B cell (primary cell): ENCODE results near the gene NME7. TPM values are rescaled to one million over a fixed set of nuclear protein-coding genes. Genes with fewer than 3 reads are reported as not detected.

Experiments used
- ATAC-seq: fragments of 200-7000 bp; cut with Tn5 transposase; one replicate; pipeline ENCODE4 v1.10.0; 2021; ENCODE audit warnings: low read depth, mild to moderate bottlenecking, moderate number of reproducible peaks, moderate library complexity
- CTCF ChIA-PET: fragments of 350-600 bp; sonication (Branson Sonifier 250); formaldehyde crosslinking; loops from one replicate; lab custom pipeline; 2021; ENCODE audit warnings: antibody characterized with exemption, inconsistent platforms; lab: Charles Lee
- POLR2A ChIA-PET: fragments of 350-600 bp; sonication (Branson Sonifier 250); formaldehyde crosslinking; loops from one replicate; lab custom pipeline; 2021; ENCODE audit warnings: antibody characterized with exemption; lab: Charles Lee
- DNase-seq: peaks from one replicate; pipeline ENCODE4 v3.0.0; 2013
- H2AFZ ChIP-seq: 2 replicates; pipeline ENCODE4 v1.6.1; 2012; ENCODE audit warnings: mild to moderate bottlenecking, low read depth, low read length; ENCODE audit not compliant: insufficient read depth, poor library complexity, severe bottlenecking
- H3K27ac ChIP-seq, 2 donors: 1 replicate in 1 of 2; 2 replicates in 1 of 2; pipeline ENCODE4 v1.5.1; 2012 to 2013; ENCODE audit warnings: low read length in 2 of 2, mild to moderate bottlenecking in 2 of 2, moderate library complexity in 1 of 2
- H3K27me3 ChIP-seq, 4 experiments: fragments of 200-600 bp in 1 of 4; sonication (generic) in 1 of 4; replicated peaks in 1 of 4; 1 replicate in 2 of 4; 2 replicates in 2 of 4; pipeline versions ENCODE4 v1.6.1 to v1.7.0; 2013 to 2016; ENCODE audit warnings: low read length in 3 of 4, mild to moderate bottlenecking in 2 of 4, mixed read lengths in 1 of 4, moderate library complexity in 1 of 4; ENCODE audit not compliant: insufficient read depth in 4 of 4, control insufficient read depth in 3 of 4; ENCODE audit errors: control extremely low read depth in 1 of 4
- H3K36me3 ChIP-seq, 2 experiments: replicated peaks in 1 of 2; 1 replicate in 1 of 2; 2 replicates in 1 of 2; pipeline versions ENCODE4 v1.6.1 to v1.7.1; 2013; ENCODE audit warnings: low read length in 1 of 2; ENCODE audit not compliant: insufficient read depth in 2 of 2, control insufficient read depth in 1 of 2; ENCODE audit errors: control extremely low read depth in 1 of 2, extremely low read depth in 1 of 2
- H3K4me1 ChIP-seq, 2 donors: fragments of 200-600 bp in 1 of 2; sonication (generic) in 1 of 2; 1 replicate in 1 of 2; 2 replicates in 1 of 2; pipeline versions ENCODE4 v1.5.1 to v1.6.1; 2013 to 2017; ENCODE audit warnings: low read length in 2 of 2; ENCODE audit not compliant: control insufficient read depth in 2 of 2, insufficient read depth in 2 of 2
- H3K4me2 ChIP-seq: replicated peaks from 2 replicates; pipeline ENCODE3; 2012; ENCODE audit warnings: mild to moderate bottlenecking, low read depth, low read length; ENCODE audit not compliant: poor library complexity, severe bottlenecking
- H3K4me3 ChIP-seq, 5 experiments: fragments of 200-600 bp in 1 of 5; sonication (generic) in 1 of 5; 1 replicate in 3 of 5; 2 replicates in 2 of 5; pipeline versions ENCODE4 v1.5.1 to v1.7.0; 2011 to 2016; ENCODE audit warnings: low read length in 4 of 5, mild to moderate bottlenecking in 4 of 5, low read depth in 2 of 5, control low read depth in 1 of 5, moderate library complexity in 1 of 5; ENCODE audit not compliant: insufficient read depth in 1 of 5; ENCODE audit errors: control extremely low read depth in 1 of 5, extremely low read depth in 1 of 5
- H3K79me2 ChIP-seq: fragments of 200-600 bp; sonication (generic); one replicate; pipeline ENCODE4 v1.6.0; 2016; ENCODE audit warnings: low read length; ENCODE audit not compliant: control insufficient read depth, insufficient read depth
- H3K9ac ChIP-seq: fragments of 200-600 bp; sonication (generic); 2 replicates; pipeline ENCODE4 v1.6.1; 2017; ENCODE audit warnings: mild to moderate bottlenecking, low read length, moderate library complexity
- H3K9me3 ChIP-seq, 3 donors: one replicate each; pipeline versions ENCODE4 v1.6.1 to v1.7.1; 2013; ENCODE audit warnings: low read length in 2 of 3; ENCODE audit not compliant: control insufficient read depth in 2 of 3, insufficient read depth in 1 of 3; ENCODE audit errors: control extremely low read depth in 1 of 3
- H4K20me1 ChIP-seq: 2 replicates; pipeline ENCODE4 v1.6.0; 2012; ENCODE audit warnings: mild to moderate bottlenecking, low read length; ENCODE audit not compliant: insufficient read depth, control insufficient read depth, poor library complexity, severe bottlenecking
- H3K27ac Mint-ChIP-seq: one replicate; pipeline ENCODE4 v1.8.0; 2021; ENCODE audit warnings: mixed read lengths
- H3K27me3 Mint-ChIP-seq: one replicate; pipeline ENCODE4 v1.8.0; 2021; ENCODE audit warnings: mixed read lengths
- H3K4me1 Mint-ChIP-seq: one replicate; pipeline ENCODE4 v1.8.0; 2021; ENCODE audit warnings: mixed read lengths
- H3K4me3 Mint-ChIP-seq: one replicate; pipeline ENCODE4 v1.8.0; 2021; ENCODE audit warnings: mixed read lengths
- H3K9me3 Mint-ChIP-seq: one replicate; pipeline ENCODE4 v1.8.0; 2022; ENCODE audit warnings: mixed read lengths; ENCODE audit not compliant: insufficient read depth
- CTCF ChIP-seq: fragments of 200-600 bp; IDR thresholded peaks from one replicate; pipeline ENCODE4 v1.8.0; 2022; ENCODE audit warnings: antibody characterized with exemption, mild to moderate bottlenecking
- EZH2 ChIP-seq: IDR thresholded peaks from 2 replicates; pipeline ENCODE4 v1.6.1; 2012; ENCODE audit warnings: borderline replicate concordance, low read depth, mild to moderate bottlenecking, moderate library complexity, low read length; ENCODE audit not compliant: insufficient read depth, poor library complexity, severe bottlenecking
- WGBS: methylation state at CpG from one replicate; pipeline ENCODE4 v1.1.5; 2013; ENCODE audit warnings: missing lambda C conversion rate; ENCODE audit not compliant: insufficient coverage; 5-methylcytosine and 5-hydroxymethylcytosine counted together
- intact Hi-C: fragments of 100-400 bp; cut with micrococcal nuclease; formaldehyde crosslinking; loops from one replicate; pipeline ENCODE4 v1.10.0; 2022
- polyA plus RNA-seq: library from polyadenylated mRNA; depleted of rRNA; stranded (reverse); fragments of >200 nt; gene quantifications from 2 replicates; pipeline ENCODE4 v1.2.3, GENCODE V29; 2012
- total RNA-seq, 2 donors: library from RNA; stranded (reverse); fragments of 120-200 nt in 1 of 2; gene quantifications; 1 replicate in 1 of 2; 2 replicates in 1 of 2; pipeline versions ENCODE4 v1.2.3 to v1.2.4, GENCODE V29; 2013 to 2022

Gene NME7
- total and polyA plus RNA-seq, 2 donors (not counting 1 experiment from before 2014, with no cell fraction given) = 3.3 to 14.3 TPM

- no peak overlapping the region for H3K4me2 ChIP-seq
- CTCF ChIA-PET = no interaction called here
- H3K9me3 Mint-ChIP-seq = peaks cover 14% of the 10 kb centered on the region
Observed at GRCh38 chr1:169263059-169263458, 104.5 kb downstream of the NME7 start.

DNA sequence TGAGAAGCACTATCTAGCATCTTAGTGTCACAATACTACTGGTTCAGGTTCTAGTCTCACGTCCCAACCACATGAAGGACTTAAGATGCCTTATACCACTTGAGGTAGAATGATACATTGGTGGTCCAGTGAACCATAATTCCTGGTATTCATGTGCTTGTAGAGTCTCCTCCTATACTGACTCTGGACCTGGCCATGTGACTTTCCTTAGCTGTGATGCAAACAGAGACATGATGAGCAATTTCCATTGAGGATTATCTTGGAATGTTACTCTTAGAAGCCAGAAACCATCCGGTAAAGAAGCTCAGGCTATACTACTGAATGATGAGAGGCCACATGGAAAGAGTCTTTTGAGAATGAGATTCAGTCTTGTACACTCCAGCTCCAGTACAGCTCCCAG is 105.7 kb downstream of the NME7 start:
- H4K20me1 ChIP-seq = no peaks in the 10 kb centered on the region

More at GRCh38 chr1:169263059-169263458, 104.5 kb downstream of the NME7 start:
- DNase-seq = no peak
- H3K4me1 ChIP-seq = no peaks in the 10 kb centered on the region
- no peak for ATAC-seq
- H3K36me3 ChIP-seq = peaks cover 0 to 2% of the 10 kb centered on the region in 2 experiments
- no peak overlapping the region for H3K27ac ChIP-seq
- no peaks in the 10 kb centered on the region for H3K27me3 ChIP-seq
- peaks cover 0 to 7% (median 3%) of the 10 kb centered on the region in 3 donors for H3K9me3 ChIP-seq
- POLR2A ChIA-PET = no interaction called here
- TF ChIP-seq CTCF = no peak
- H3K27me3 Mint-ChIP-seq = no peaks in the 10 kb centered on the region
- H2AFZ ChIP-seq = no peak overlapping the region
- H3K4me1 Mint-ChIP-seq = no peaks in the 10 kb centered on the region
- no peaks in the 10 kb centered on the region for H3K79me2 ChIP-seq
- no peaks in the 10 kb centered on the region for H4K20me1 ChIP-seq
- no peak overlapping the region for H3K9ac ChIP-seq
- intact Hi-C loops = no loop called here
- no peak overlapping the region for H3K4me3 Mint-ChIP-seq
- no peak overlapping the region for H3K4me3 ChIP-seq
- H3K27ac Mint-ChIP-seq = no peak overlapping the region

More for the DNA sequence above, 105.7 kb downstream of the NME7 start:
- no peaks in the 10 kb centered on the region for H3K27me3 ChIP-seq
- ChIA-PET CTCF (no interaction called here), POLR2A (no interaction called here)
- ATAC-seq (no peak), DNase-seq (no peak)
- Mint-ChIP-seq H3K4me3 (no peak overlapping the region), H3K9me3 (peaks cover 14% of the 10 kb centered on the region), H3K27me3 (no peaks in the 10 kb centered on the region), H3K27ac (no peak overlapping the region), H3K4me1 (no peaks in the 10 kb centered on the region)
- H3K4me1 ChIP-seq = no peaks in the 10 kb centered on the region
- TF ChIP-seq EZH2 (no peak), CTCF (no peak)
- no peak overlapping the region for H3K27ac ChIP-seq
- peaks cover 3 to 13% (median 3%) of the 10 kb centered on the region in 3 donors for H3K9me3 ChIP-seq
- no peak overlapping the region for H3K4me2 ChIP-seq
- no peak overlapping the region for H3K4me3 ChIP-seq
- 100% methylated on average over 1 of the region's 2 CpGs for WGBS
- intact Hi-C loops = no loop called here
- no peak overlapping the region for H3K9ac ChIP-seq
- no peaks in the 10 kb centered on the region for H3K79me2 ChIP-seq
- no peak overlapping the region for H2AFZ ChIP-seq
- H3K36me3 ChIP-seq = peaks cover 0 to 2% of the 10 kb centered on the region in 2 experiments
